GM23248 (cell line): Measurements from ENCODE around the gene HNRNPA2B1. TPM values are rescaled to one million over a fixed set of nuclear protein-coding genes. Genes with fewer than 3 reads are reported as not detected.
A peak's percentile ranks its signal among the peaks of the same experiment; 100 is the strongest.

Experiments
- DNase-seq: peaks from one replicate; pipeline ENCODE4 v3.0.0-alpha.2; 2015
- H2AFZ ChIP-seq: fragments of 200-600 bp; sonication (generic); 2 replicates; pipeline ENCODE4 v1.6.1; 2016; ENCODE audit warnings: antibody characterized with exemption
- H3F3A ChIP-seq: fragments of 200-600 bp; sonication (generic); 2 replicates; pipeline ENCODE4 v1.6.1; 2016; ENCODE audit warnings: mild to moderate bottlenecking, antibody characterized with exemption, mixed run types; ENCODE audit not compliant: insufficient read depth
- H3K27ac ChIP-seq: fragments of 200-600 bp; sonication (generic); 2 replicates; pipeline ENCODE4 v1.5.1; 2016; ENCODE audit warnings: mild to moderate bottlenecking
- H3K27me3 ChIP-seq: fragments of 200-600 bp; sonication (generic); replicated peaks from 2 replicates; pipeline ENCODE4 v1.6.1; 2016; ENCODE audit warnings: mild to moderate bottlenecking; ENCODE audit not compliant: insufficient read depth
- H3K36me3 ChIP-seq: fragments of 200-600 bp; sonication (generic); 2 replicates; pipeline ENCODE4 v1.6.1; 2016; ENCODE audit warnings: low read depth, mild to moderate bottlenecking
- H3K4me1 ChIP-seq: fragments of 200-600 bp; sonication (generic); 2 replicates; pipeline ENCODE4 v1.6.1; 2016; ENCODE audit warnings: mild to moderate bottlenecking; ENCODE audit not compliant: insufficient read depth
- H3K4me2 ChIP-seq: fragments of 200-600 bp; sonication (generic); one replicate; pipeline ENCODE4 v1.6.1; 2016; ENCODE audit warnings: mild to moderate bottlenecking; ENCODE audit not compliant: unreplicated experiment
- H3K4me3 ChIP-seq: fragments of 200-600 bp; sonication (generic); 2 replicates; pipeline ENCODE4 v1.5.1; 2016; ENCODE audit warnings: mild to moderate bottlenecking
- H3K79me2 ChIP-seq: fragments of 200-600 bp; sonication (generic); 2 replicates; pipeline ENCODE4 v1.6.1; 2016; ENCODE audit warnings: mild to moderate bottlenecking; ENCODE audit not compliant: insufficient read depth
- H3K9ac ChIP-seq: fragments of 200-600 bp; sonication (generic); 2 replicates; pipeline ENCODE4 v1.6.1; 2016; ENCODE audit warnings: mild to moderate bottlenecking
- H3K9me2 ChIP-seq: fragments of 200-600 bp; sonication (generic); 2 replicates; pipeline ENCODE4 v1.6.1; 2016; ENCODE audit warnings: mixed run types, mild to moderate bottlenecking, moderate library complexity; ENCODE audit not compliant: insufficient read depth
- H3K9me3 ChIP-seq: fragments of 200-600 bp; sonication (generic); one replicate; pipeline ENCODE4 v1.6.1; 2017; ENCODE audit warnings: low read depth
- H4K20me1 ChIP-seq: fragments of 200-600 bp; sonication (generic); 2 replicates; pipeline ENCODE4 v1.6.0; 2016; ENCODE audit not compliant: insufficient read depth
- EZH2 ChIP-seq: fragments of 200-600 bp; sonication (generic); IDR thresholded peaks from 2 replicates; pipeline ENCODE4 v1.6.1; 2018; ENCODE audit warnings: antibody characterized with exemption, mild to moderate bottlenecking; ENCODE audit not compliant: insufficient read depth, poor library complexity, severe bottlenecking
- EZH2phosphoT487 ChIP-seq: fragments of 200-600 bp; sonication (generic); IDR thresholded peaks from 2 replicates; pipeline ENCODE4 v1.6.1; 2018; ENCODE audit warnings: antibody characterized with exemption, moderate library complexity, mild to moderate bottlenecking, low read depth; ENCODE audit not compliant: insufficient read depth
- WGBS, 2 experiments: methylation state at CpG; one replicate each; pipeline ENCODE4 v1.1.6; 2015 to 2017; ENCODE audit warnings: low lambda C conversion rate in 2 of 2, low coverage in 1 of 2; ENCODE audit errors: missing lambda C conversion rate in 2 of 2; 5-methylcytosine and 5-hydroxymethylcytosine counted together
- in situ Hi-C: fragments of 300-500 bp; cut with MboI; formaldehyde crosslinking; loops from 2 replicates; pipeline ENCODE4 v1.15.0; 2020
- polyA plus RNA-seq: library from polyadenylated mRNA; unstranded; fragments of >200 nt; fragmentation: Nextera tagmentation; extraction: Ambion mirVana; gene quantifications from 2 replicates; pipeline ENCODE4 v1.2.1, GENCODE V29; 2016
- total RNA-seq: library from RNA; depleted of rRNA; stranded (reverse); fragments of >200 nt; shearing (Covaris generic); gene quantifications from 2 replicates; pipeline ENCODE4 v1.2.3, GENCODE V29; 2014

Gene HNRNPA2B1
- total and polyA plus RNA-seq, 2 experiments from 2014 or later, result 134 to 529 TPM

DNA sequence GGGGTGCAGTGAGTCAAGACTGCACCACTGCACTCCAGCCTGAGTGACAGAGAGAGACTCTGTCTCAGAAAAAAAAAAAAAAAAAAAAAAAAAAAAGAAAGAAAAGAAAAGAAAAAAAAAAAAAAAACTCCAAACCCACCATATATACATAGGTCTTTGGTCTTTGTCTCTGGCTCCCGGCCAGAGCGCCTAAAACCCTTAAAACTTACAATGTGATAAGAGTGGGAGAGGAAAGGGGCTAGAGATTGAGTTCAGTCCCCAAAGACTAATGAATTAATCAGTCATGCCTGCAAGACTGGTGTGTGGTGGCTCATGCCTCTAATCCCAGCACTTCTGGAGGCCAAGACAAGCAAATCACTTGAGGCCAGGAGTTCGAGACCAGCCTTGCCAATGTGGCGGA lies 55.3 kb downstream of the HNRNPA2B1 start:
- no peaks in the 10 kb centered on the region for H3K4me1 ChIP-seq
- no peak for TF ChIP-seq EZH2
- no peak for TF ChIP-seq EZH2phosphoT487
- H3K79me2 ChIP-seq, result no peaks in the 10 kb centered on the region
- no peak overlapping the region for H2AFZ ChIP-seq
- in situ Hi-C loops, result no loop called here
- no peak overlapping the region for H3K4me2 ChIP-seq
- DNase-seq, result no peak
- H3K36me3 ChIP-seq, result no peaks in the 10 kb centered on the region
- WGBS, 2 experiments, result 72 to 77% methylated on average over 4 of the region's 4 CpGs
- no peak overlapping the region for H3K9ac ChIP-seq
- H3K9me3 ChIP-seq, result no peaks in the 10 kb centered on the region
- no peak overlapping the region for H3K4me3 ChIP-seq
- H3K27ac ChIP-seq, result no peak overlapping the region
- H3K9me2 ChIP-seq, result no peaks in the 10 kb centered on the region
- peaks cover 10% of the 10 kb centered on the region; the same call in 1 of the 2 replicates for H3K27me3 ChIP-seq
- H4K20me1 ChIP-seq, result no peaks in the 10 kb centered on the region
- H3F3A ChIP-seq, result no peaks in the 10 kb centered on the region

DNA sequence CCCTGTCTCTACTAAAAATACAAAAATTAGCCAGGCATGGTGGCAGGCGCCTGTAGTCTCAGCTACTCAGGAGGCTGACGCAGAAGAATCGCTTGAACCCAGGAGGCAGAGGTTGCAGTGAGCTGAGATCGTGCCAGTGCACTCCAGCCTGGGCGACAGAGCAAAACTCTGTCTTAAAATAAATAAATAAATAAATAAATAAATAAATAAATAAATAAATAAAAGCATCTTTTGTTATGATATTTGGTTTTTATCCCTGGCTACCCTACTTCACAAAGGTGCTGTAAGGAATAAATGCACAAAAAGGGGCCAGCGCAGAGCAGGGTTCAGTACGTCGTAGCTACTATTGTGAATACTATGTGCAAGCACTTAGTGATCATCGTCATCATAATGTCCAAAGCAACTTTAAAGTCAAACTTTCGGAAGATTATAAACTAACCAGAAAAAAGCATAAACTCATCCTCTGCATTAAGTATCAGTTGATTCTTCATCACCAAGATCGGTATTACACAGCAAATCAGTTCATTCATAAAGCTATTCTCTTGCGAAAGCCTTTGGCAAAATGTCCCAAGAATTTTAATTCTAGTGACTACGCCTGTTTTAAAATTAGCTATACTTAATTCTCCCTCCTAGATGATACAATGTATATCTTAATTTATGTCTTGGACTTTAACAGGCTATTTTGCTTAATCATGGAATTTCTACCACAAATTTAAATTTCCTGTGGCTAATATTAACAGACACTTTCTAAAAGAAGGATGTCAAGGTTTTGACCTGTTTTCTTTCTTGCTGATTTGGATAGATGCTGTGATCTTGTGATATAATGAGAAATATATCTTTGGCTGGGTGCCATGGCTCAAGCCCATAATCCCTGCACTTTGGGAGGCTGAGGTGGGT lies 56.1 kb downstream of the HNRNPA2B1 start:
- H3K79me2 ChIP-seq, result no peaks in the 10 kb centered on the region
- H2AFZ ChIP-seq, result no peak overlapping the region
- no peak overlapping the region for H3K4me3 ChIP-seq
- no peak overlapping the region for H3K4me2 ChIP-seq
- H3K9me2 ChIP-seq, result no peaks in the 10 kb centered on the region
- peaks cover 2% of the 10 kb centered on the region; the same call in 1 of the 2 replicates for H3K27me3 ChIP-seq
- peak; percentile 13 for DNase-seq
- H3F3A ChIP-seq, result no peaks in the 10 kb centered on the region
- WGBS, 2 experiments, result 81 to 83% methylated on average over 13 of the region's 13 CpGs
- no peak overlapping the region for H3K9ac ChIP-seq
- TF ChIP-seq EZH2 (no peak), EZH2phosphoT487 (no peak)
- H4K20me1 ChIP-seq, result no peaks in the 10 kb centered on the region
- no peak overlapping the region for H3K27ac ChIP-seq
- H3K4me1 ChIP-seq, result no peaks in the 10 kb centered on the region
- no peaks in the 10 kb centered on the region for H3K9me3 ChIP-seq
- in situ Hi-C loops, result no loop called here
- no peaks in the 10 kb centered on the region for H3K36me3 ChIP-seq

GRCh38 chr7:26143298-26144048 lies 57.1 kb downstream of the HNRNPA2B1 start:
- Histone ChIP-seq H3K4me1 (no peaks in the 10 kb centered on the region), H3K79me2 (no peaks in the 10 kb centered on the region), H3K4me2 (no peak overlapping the region), H4K20me1 (no peaks in the 10 kb centered on the region), H3K9ac (no peak overlapping the region), H2AFZ (no peak overlapping the region), H3K27me3 (no peaks in the 10 kb centered on the region), H3K9me3 (no peaks in the 10 kb centered on the region), H3F3A (no peaks in the 10 kb centered on the region), H3K36me3 (no peaks in the 10 kb centered on the region), H3K4me3 (no peak overlapping the region), H3K9me2 (no peaks in the 10 kb centered on the region), H3K27ac (no peak overlapping the region)
- in situ Hi-C loops, result no loop called here
- peak; percentile 71 for DNase-seq
- no peak for TF ChIP-seq EZH2
- no peak for TF ChIP-seq EZH2phosphoT487
- WGBS, 2 experiments, result 7 to 11% methylated on average over 5 of the region's 5 CpGs

DNA sequence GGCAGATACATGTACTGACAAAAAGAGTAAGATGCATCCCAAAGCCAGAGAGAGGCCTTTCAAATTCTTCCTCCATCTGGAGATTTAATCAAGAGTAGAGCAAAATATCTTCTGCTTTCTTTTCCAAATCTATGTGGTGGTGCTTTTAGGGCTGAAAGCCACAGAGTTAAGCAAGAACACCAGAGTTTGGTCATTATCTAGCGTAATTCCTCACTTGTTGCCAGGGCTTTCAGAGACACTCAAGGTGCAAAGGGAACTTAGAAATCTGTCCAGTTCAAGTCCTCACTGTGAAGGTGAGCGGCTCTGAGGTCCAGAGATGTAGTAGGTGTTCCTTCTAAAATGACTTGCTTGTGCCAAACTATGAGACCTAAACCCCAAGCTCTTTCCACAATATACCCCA lies 59.5 kb downstream of the HNRNPA2B1 start:
- Histone ChIP-seq H3K4me1 (no peaks in the 10 kb centered on the region), H3K9ac (no peak overlapping the region), H3K4me3 (no peak overlapping the region), H2AFZ (no peak overlapping the region), H3K36me3 (no peaks in the 10 kb centered on the region), H3K27me3 (no peaks in the 10 kb centered on the region), H3K27ac (no peak overlapping the region), H3K79me2 (no peaks in the 10 kb centered on the region), H3K9me2 (no peaks in the 10 kb centered on the region), H3K9me3 (no peaks in the 10 kb centered on the region), H4K20me1 (no peaks in the 10 kb centered on the region), H3F3A (no peaks in the 10 kb centered on the region), H3K4me2 (no peak overlapping the region)
- DNase-seq, result no peak
- WGBS, 2 experiments, result 54 to 72% methylated on average over 2 of the region's 2 CpGs
- TF ChIP-seq EZH2, result no peak
- TF ChIP-seq EZH2phosphoT487, result no peak
- in situ Hi-C loops, result no loop called here
